ENCODE data around the gene TMBIM6.
"Not testable (repeated sequence)": the region's sequence is repeated elsewhere in the genome, so short reads cannot be mapped to it uniquely, and the experiment has no call there.

The TMBIM6 gene

GRCh38 chr12:49766115-49766455, 24.7 kb downstream of the TMBIM6 start:
- DNase-seq: no peak

GRCh38 chr12:49767333-49767732, 26.0 kb downstream of the TMBIM6 start:
- Histone ChIP-seq H3K9ac (ENCODE audit: low read length) (no peak overlapping the region), H2BK5ac (ENCODE audit: low read length) (no peak overlapping the region), H2BK120ac (ENCODE audit: low read depth, low read length) (no peak overlapping the region), H3K79me1 (ENCODE audit: low read length) (no peaks in the 10 kb centered on the region), H3K56ac (ENCODE audit: low read length) (no peak overlapping the region), H3K18ac (ENCODE audit: low read length) (no peak overlapping the region), H2AK5ac (ENCODE audit: low read length) (no peak overlapping the region), H3K4ac (ENCODE audit: low read depth, low read length) (no peak overlapping the region), H3K27ac (ENCODE audit: low read depth, low read length) (no peak overlapping the region), H3K27me3 (ENCODE audit: insufficient read depth, low read length, poor library complexity) (no peaks in the 10 kb centered on the region), H3K4me2 (ENCODE audit: low read length) (no peak overlapping the region), H3K36me3 (ENCODE audit: control insufficient read depth, insufficient read depth, low read length) (peaks cover 15% of the 10 kb centered on the region), H3K4me1 (ENCODE audit: control insufficient read depth, low read depth, low read length) (no peaks in the 10 kb centered on the region), H3K79me2 (ENCODE audit: control insufficient read depth, insufficient read depth, low read length) (no peaks in the 10 kb centered on the region), H4K8ac (ENCODE audit: low read depth, low read length) (no peak overlapping the region), H4K5ac (ENCODE audit: low read length) (no peak overlapping the region), H3K23ac (ENCODE audit: low read length) (no peak overlapping the region), H3K4me3 (ENCODE audit: low read length) (no peak overlapping the region), H2BK15ac (replicated peaks; ENCODE audit: low read depth) (no peak overlapping the region)
- DNase-seq: peak; percentile 31
- WGBS (ENCODE audit: extremely low coverage, insufficient coverage, low lambda C conversion rate): no CpG with 5 or more reads among the region's 4 CpGs

More at GRCh38 chr12:49766115-49766455, 24.7 kb downstream of the TMBIM6 start:
- H2AK5ac ChIP-seq (ENCODE audit: low read length): no peak overlapping the region
- H2BK15ac ChIP-seq (replicated peaks; ENCODE audit: low read depth): no peak overlapping the region
- no peak overlapping the region for H3K4me2 ChIP-seq (ENCODE audit: low read length)
- no peaks in the 10 kb centered on the region for H3K27me3 ChIP-seq (ENCODE audit: insufficient read depth, low read length, poor library complexity)
- no peak overlapping the region for H3K56ac ChIP-seq (ENCODE audit: low read length)
- H3K9ac ChIP-seq (ENCODE audit: low read length): no peak overlapping the region
- no peaks in the 10 kb centered on the region for H3K79me1 ChIP-seq (ENCODE audit: low read length)
- H3K4ac ChIP-seq (ENCODE audit: low read depth, low read length): no peak overlapping the region
- H3K23ac ChIP-seq (ENCODE audit: low read length): no peak overlapping the region
- no peak overlapping the region for H2BK5ac ChIP-seq (ENCODE audit: low read length)
- H3K27ac ChIP-seq (ENCODE audit: low read depth, low read length): no peak overlapping the region
- H4K5ac ChIP-seq (ENCODE audit: low read length): no peak overlapping the region
- H3K4me3 ChIP-seq (ENCODE audit: low read length): no peak overlapping the region
- no CpG with 5 or more reads among the region's 8 CpGs for WGBS (ENCODE audit: extremely low coverage, insufficient coverage, low lambda C conversion rate)
- no peak overlapping the region for H3K18ac ChIP-seq (ENCODE audit: low read length)
- H3K4me1 ChIP-seq (ENCODE audit: control insufficient read depth, low read depth, low read length): no peaks in the 10 kb centered on the region
- no peak overlapping the region for H4K8ac ChIP-seq (ENCODE audit: low read depth, low read length)
- H3K36me3 ChIP-seq (ENCODE audit: control insufficient read depth, insufficient read depth, low read length): peaks cover 18% of the 10 kb centered on the region
- H2BK120ac ChIP-seq (ENCODE audit: low read depth, low read length): no peak overlapping the region
- H3K79me2 ChIP-seq (ENCODE audit: control insufficient read depth, insufficient read depth, low read length): no peaks in the 10 kb centered on the region

GRCh38 chr12:49773102-49773501, 31.7 kb downstream of the TMBIM6 start:
- H2BK120ac ChIP-seq (ENCODE audit: low read depth, low read length); H3K4me1 ChIP-seq (ENCODE audit: control insufficient read depth, low read depth, low read length); DNase-seq; H2BK5ac ChIP-seq (ENCODE audit: low read length); H3K23ac ChIP-seq (ENCODE audit: low read length); H3K36me3 ChIP-seq (ENCODE audit: control insufficient read depth, insufficient read depth, low read length); H3K4ac ChIP-seq (ENCODE audit: low read depth, low read length); H3K27ac ChIP-seq (ENCODE audit: low read depth, low read length); H3K4me3 ChIP-seq (ENCODE audit: low read length); H3K4me2 ChIP-seq (ENCODE audit: low read length); H3K27me3 ChIP-seq (ENCODE audit: insufficient read depth, low read length, poor library complexity); H3K9ac ChIP-seq (ENCODE audit: low read length); H3K79me2 ChIP-seq (ENCODE audit: control insufficient read depth, insufficient read depth, low read length); H2AK5ac ChIP-seq (ENCODE audit: low read length); H2BK15ac ChIP-seq (replicated peaks; ENCODE audit: low read depth); H3K18ac ChIP-seq (ENCODE audit: low read length); H4K5ac ChIP-seq (ENCODE audit: low read length); H3K56ac ChIP-seq (ENCODE audit: low read length); H4K8ac ChIP-seq (ENCODE audit: low read depth, low read length); H3K79me1 ChIP-seq (ENCODE audit: low read length): not testable (repeated sequence)
- WGBS (ENCODE audit: extremely low coverage, insufficient coverage, low lambda C conversion rate): no CpG with 5 or more reads among the region's 7 CpGs

- WGBS (ENCODE audit: extremely low coverage, insufficient coverage, low lambda C conversion rate): no CpG with 5 or more reads among the region's 7 CpGs
- H3K27ac ChIP-seq (ENCODE audit: low read depth, low read length): no peak overlapping the region
- no peak overlapping the region for H4K5ac ChIP-seq (ENCODE audit: low read length)
- H3K4ac ChIP-seq (ENCODE audit: low read depth, low read length): no peak overlapping the region
- no peak overlapping the region for H4K8ac ChIP-seq (ENCODE audit: low read depth, low read length)
- no peak overlapping the region for H3K4me2 ChIP-seq (ENCODE audit: low read length)
- no peaks in the 10 kb centered on the region for H3K4me1 ChIP-seq (ENCODE audit: control insufficient read depth, low read depth, low read length)
- no peak overlapping the region for H2BK120ac ChIP-seq (ENCODE audit: low read depth, low read length)
- no peaks in the 10 kb centered on the region for H3K36me3 ChIP-seq (ENCODE audit: control insufficient read depth, insufficient read depth, low read length)
- H3K23ac ChIP-seq (ENCODE audit: low read length): no peak overlapping the region
- no peak overlapping the region for H2AK5ac ChIP-seq (ENCODE audit: low read length)
- H3K79me2 ChIP-seq (ENCODE audit: control insufficient read depth, insufficient read depth, low read length): no peaks in the 10 kb centered on the region
- no peak overlapping the region for H3K18ac ChIP-seq (ENCODE audit: low read length)
- DNase-seq: peak; percentile 87
- no peak overlapping the region for H3K4me3 ChIP-seq (ENCODE audit: low read length)
- no peak overlapping the region for H3K9ac ChIP-seq (ENCODE audit: low read length)
- no peak overlapping the region for H2BK15ac ChIP-seq (replicated peaks; ENCODE audit: low read depth)
- no peaks in the 10 kb centered on the region for H3K27me3 ChIP-seq (ENCODE audit: insufficient read depth, low read length, poor library complexity)
- H2BK5ac ChIP-seq (ENCODE audit: low read length): no peak overlapping the region
- no peak overlapping the region for H3K56ac ChIP-seq (ENCODE audit: low read length)
- H3K79me1 ChIP-seq (ENCODE audit: low read length): no peaks in the 10 kb centered on the region
Measured at GRCh38 chr12:49776413-49776812, 35.1 kb downstream of the TMBIM6 start.

- H3K4me2 ChIP-seq (ENCODE audit: low read length): no peak overlapping the region
- H3K36me3 ChIP-seq (ENCODE audit: control insufficient read depth, insufficient read depth, low read length): no peaks in the 10 kb centered on the region
- H3K56ac ChIP-seq (ENCODE audit: low read length): no peak overlapping the region
- H4K5ac ChIP-seq (ENCODE audit: low read length): no peak overlapping the region
- no peak overlapping the region for H3K4me3 ChIP-seq (ENCODE audit: low read length)
- H3K79me1 ChIP-seq (ENCODE audit: low read length): no peaks in the 10 kb centered on the region
- H3K4ac ChIP-seq (ENCODE audit: low read depth, low read length): no peak overlapping the region
- H3K4me1 ChIP-seq (ENCODE audit: control insufficient read depth, low read depth, low read length): no peaks in the 10 kb centered on the region
- no peaks in the 10 kb centered on the region for H3K79me2 ChIP-seq (ENCODE audit: control insufficient read depth, insufficient read depth, low read length)
- no peak overlapping the region for H4K8ac ChIP-seq (ENCODE audit: low read depth, low read length)
- H2AK5ac ChIP-seq (ENCODE audit: low read length): peak overlapping the region; percentile 19
- no peak overlapping the region for H3K9ac ChIP-seq (ENCODE audit: low read length)
- no peak overlapping the region for H3K23ac ChIP-seq (ENCODE audit: low read length)
- DNase-seq: peak; percentile 47
- H2BK15ac ChIP-seq (replicated peaks; ENCODE audit: low read depth): no peak overlapping the region
- no peaks in the 10 kb centered on the region for H3K27me3 ChIP-seq (ENCODE audit: insufficient read depth, low read length, poor library complexity)
- H3K27ac ChIP-seq (ENCODE audit: low read depth, low read length): no peak overlapping the region
- no peak overlapping the region for H3K18ac ChIP-seq (ENCODE audit: low read length)
- H2BK120ac ChIP-seq (ENCODE audit: low read depth, low read length): no peak overlapping the region
- WGBS (ENCODE audit: extremely low coverage, insufficient coverage, low lambda C conversion rate): no CpG with 5 or more reads among the region's 5 CpGs
- no peak overlapping the region for H2BK5ac ChIP-seq (ENCODE audit: low read length)
Measured at GRCh38 chr12:49776858-49777257, 35.5 kb downstream of the TMBIM6 start.

- no peak overlapping the region for H2AK5ac ChIP-seq (ENCODE audit: low read length)
- no peak overlapping the region for H2BK5ac ChIP-seq (ENCODE audit: low read length)
- H4K5ac ChIP-seq (ENCODE audit: low read length): no peak overlapping the region
- H3K56ac ChIP-seq (ENCODE audit: low read length): no peak overlapping the region
- H3K36me3 ChIP-seq (ENCODE audit: control insufficient read depth, insufficient read depth, low read length): no peaks in the 10 kb centered on the region
- H3K79me2 ChIP-seq (ENCODE audit: control insufficient read depth, insufficient read depth, low read length): no peaks in the 10 kb centered on the region
- no peak overlapping the region for H2BK15ac ChIP-seq (replicated peaks; ENCODE audit: low read depth)
- no peak overlapping the region for H3K27ac ChIP-seq (ENCODE audit: low read depth, low read length)
- H3K79me1 ChIP-seq (ENCODE audit: low read length): no peaks in the 10 kb centered on the region
- H3K4ac ChIP-seq (ENCODE audit: low read depth, low read length): no peak overlapping the region
- no peak overlapping the region for H3K23ac ChIP-seq (ENCODE audit: low read length)
- DNase-seq: no peak
- H3K4me1 ChIP-seq (ENCODE audit: control insufficient read depth, low read depth, low read length): no peaks in the 10 kb centered on the region
- no peak overlapping the region for H3K18ac ChIP-seq (ENCODE audit: low read length)
- WGBS (ENCODE audit: extremely low coverage, insufficient coverage, low lambda C conversion rate): no CpG with 5 or more reads among the region's 3 CpGs
- H3K9ac ChIP-seq (ENCODE audit: low read length): no peak overlapping the region
- no peaks in the 10 kb centered on the region for H3K27me3 ChIP-seq (ENCODE audit: insufficient read depth, low read length, poor library complexity)
- no peak overlapping the region for H4K8ac ChIP-seq (ENCODE audit: low read depth, low read length)
- H2BK120ac ChIP-seq (ENCODE audit: low read depth, low read length): no peak overlapping the region
- H3K4me2 ChIP-seq (ENCODE audit: low read length): no peak overlapping the region
- no peak overlapping the region for H3K4me3 ChIP-seq (ENCODE audit: low read length)
Measured at GRCh38 chr12:49777341-49777740, 36.0 kb downstream of the TMBIM6 start.
